PFSK-1 (cell line): ENCODE results near the gene NFIB.

Source experiments
- FOXP2 ChIP-seq: optimal IDR thresholded peaks from 2 replicates; pipeline ENCODE3; 2011; ENCODE audit warnings: borderline replicate concordance, control low read depth, inconsistent platforms; ENCODE audit not compliant: insufficient read depth; ENCODE audit errors: extremely low read length, extremely low read depth
- POLR2AphosphoS5 ChIP-seq: IDR thresholded peaks from 2 replicates; pipeline ENCODE4 v1.6.1; 2012; ENCODE audit warnings: low read depth, mild to moderate bottlenecking, control low read depth, low read length, moderate library complexity
- SIN3A ChIP-seq: IDR thresholded peaks from 2 replicates; pipeline ENCODE4 v1.6.1; 2012; ENCODE audit warnings: mild to moderate bottlenecking, low read length, moderate library complexity, borderline replicate concordance; ENCODE audit not compliant: insufficient read depth
- TAF1 ChIP-seq: IDR thresholded peaks from 2 replicates; pipeline ENCODE4 v1.6.1; 2012; ENCODE audit warnings: low read length, control low read depth, borderline replicate concordance; ENCODE audit not compliant: insufficient read depth
- TF ChIP-seq, protein P1 (sequence below), 2 experiments: IDR thresholded peaks; 2 replicates each; pipeline versions ENCODE4 v1.6.1 to v1.8.0; 2011 to 2012; ENCODE audit warnings: low read depth in 2 of 2, low read length in 2 of 2, control low read depth in 1 of 2, inconsistent platforms in 1 of 2, mild to moderate bottlenecking in 1 of 2, moderate library complexity in 1 of 2; ENCODE audit not compliant: insufficient read depth in 1 of 2

NFIB gene

DNA sequence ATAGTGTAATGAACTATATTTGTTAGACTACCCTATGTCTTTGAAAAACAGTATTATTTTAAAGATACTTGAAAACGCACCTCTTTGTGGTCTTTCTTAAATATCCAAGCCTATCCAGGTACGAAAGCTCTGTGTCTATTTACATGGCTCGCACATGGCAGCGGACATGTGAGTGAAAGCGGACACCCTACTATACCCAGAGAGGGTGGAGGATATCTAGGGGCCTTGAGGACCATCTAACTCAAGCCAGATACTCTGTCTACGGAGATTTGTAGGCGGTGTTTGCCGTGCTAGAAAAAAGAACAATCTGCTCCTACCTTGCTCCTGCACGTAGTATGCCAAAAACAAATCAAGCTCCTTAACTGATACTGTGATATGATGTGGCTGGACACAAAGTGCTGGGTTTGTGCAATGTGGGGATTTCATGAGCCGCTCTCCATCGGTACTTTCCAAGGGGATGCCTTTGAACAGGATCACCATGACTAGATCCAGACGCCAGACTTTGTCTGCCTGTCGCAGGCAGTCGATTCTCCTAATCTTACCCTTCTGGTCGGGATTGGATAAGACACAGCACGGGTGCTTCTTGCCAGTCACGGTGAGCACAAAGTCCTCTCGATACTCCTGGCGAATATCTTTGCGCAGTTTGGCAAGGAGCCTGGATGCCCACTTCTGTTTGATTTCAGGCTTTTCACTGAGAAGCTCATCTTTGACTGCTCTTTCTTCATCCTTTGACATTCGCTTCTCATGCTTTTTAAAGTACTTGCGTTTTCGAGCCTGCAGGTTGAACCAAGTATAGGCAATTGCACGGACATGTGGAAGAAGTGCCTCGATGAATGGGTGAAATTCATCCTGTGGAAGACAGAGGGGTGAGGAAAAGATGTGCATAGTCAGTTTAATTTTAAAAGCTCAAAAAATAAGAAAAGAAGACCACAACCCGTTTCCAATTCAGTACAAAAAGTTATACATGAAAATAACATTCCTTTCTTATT lies 7.0 kb downstream of the NFIB start:
- TF ChIP-seq TAF1 = no peak
- TF ChIP-seq, protein P1, sequence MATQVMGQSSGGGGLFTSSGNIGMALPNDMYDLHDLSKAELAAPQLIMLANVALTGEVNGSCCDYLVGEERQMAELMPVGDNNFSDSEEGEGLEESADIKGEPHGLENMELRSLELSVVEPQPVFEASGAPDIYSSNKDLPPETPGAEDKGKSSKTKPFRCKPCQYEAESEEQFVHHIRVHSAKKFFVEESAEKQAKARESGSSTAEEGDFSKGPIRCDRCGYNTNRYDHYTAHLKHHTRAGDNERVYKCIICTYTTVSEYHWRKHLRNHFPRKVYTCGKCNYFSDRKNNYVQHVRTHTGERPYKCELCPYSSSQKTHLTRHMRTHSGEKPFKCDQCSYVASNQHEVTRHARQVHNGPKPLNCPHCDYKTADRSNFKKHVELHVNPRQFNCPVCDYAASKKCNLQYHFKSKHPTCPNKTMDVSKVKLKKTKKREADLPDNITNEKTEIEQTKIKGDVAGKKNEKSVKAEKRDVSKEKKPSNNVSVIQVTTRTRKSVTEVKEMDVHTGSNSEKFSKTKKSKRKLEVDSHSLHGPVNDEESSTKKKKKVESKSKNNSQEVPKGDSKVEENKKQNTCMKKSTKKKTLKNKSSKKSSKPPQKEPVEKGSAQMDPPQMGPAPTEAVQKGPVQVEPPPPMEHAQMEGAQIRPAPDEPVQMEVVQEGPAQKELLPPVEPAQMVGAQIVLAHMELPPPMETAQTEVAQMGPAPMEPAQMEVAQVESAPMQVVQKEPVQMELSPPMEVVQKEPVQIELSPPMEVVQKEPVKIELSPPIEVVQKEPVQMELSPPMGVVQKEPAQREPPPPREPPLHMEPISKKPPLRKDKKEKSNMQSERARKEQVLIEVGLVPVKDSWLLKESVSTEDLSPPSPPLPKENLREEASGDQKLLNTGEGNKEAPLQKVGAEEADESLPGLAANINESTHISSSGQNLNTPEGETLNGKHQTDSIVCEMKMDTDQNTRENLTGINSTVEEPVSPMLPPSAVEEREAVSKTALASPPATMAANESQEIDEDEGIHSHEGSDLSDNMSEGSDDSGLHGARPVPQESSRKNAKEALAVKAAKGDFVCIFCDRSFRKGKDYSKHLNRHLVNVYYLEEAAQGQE (IDR thresholded peaks at IDR 0.05; ENCODE audit: insufficient read depth in 1 of 2, low read depth in 2 of 2, low read length in 2 of 2) = no peak
- TF ChIP-seq POLR2AphosphoS5 = no peak
- no peak for TF ChIP-seq FOXP2
- TF ChIP-seq SIN3A = no peak

DNA sequence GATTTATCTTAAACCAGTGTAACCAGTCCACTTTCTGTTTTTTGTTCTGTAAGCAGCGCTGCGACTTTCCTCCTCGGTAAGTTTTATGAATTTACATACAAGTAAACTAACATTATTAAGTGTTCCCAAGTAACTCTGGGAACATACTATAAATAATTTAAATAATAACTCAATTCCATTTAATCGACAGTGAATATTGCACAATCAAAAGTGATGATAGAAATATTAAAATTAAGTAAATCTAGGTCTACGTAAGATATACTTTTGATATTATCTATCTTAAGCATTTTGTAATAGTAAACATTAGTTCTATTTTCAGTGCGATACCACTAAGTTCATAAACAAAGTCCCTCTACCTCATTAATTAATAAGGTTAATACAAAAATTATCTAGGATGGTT lies 7.8 kb downstream of the NFIB start:
- TF ChIP-seq FOXP2 (no peak), POLR2AphosphoS5 (no peak), TAF1 (no peak), SIN3A (no peak)
- TF ChIP-seq, protein P1 (IDR thresholded peaks at IDR 0.05; ENCODE audit: insufficient read depth in 1 of 2, low read depth in 2 of 2, low read length in 2 of 2) = no peak

DNA sequence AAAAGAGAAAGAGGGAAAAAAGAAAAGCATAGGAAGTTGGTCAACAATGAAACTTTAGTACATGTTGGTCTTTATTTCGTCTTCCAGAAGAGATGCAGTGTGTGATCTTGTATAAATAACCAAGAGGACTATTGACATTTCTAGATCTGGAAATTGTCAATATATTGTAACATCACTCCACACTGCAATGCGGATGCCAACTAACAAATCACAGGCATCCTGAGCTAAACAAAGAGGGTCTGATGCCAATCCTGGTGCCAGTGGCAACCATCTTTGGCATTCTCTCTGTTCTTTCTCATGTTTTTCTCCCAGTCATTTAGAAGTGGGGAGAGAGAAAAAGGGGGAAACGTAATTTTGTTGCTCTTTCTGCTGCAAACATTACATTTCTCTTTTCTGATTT lies 9.7 kb downstream of the NFIB start:
- TF ChIP-seq TAF1 = no peak
- TF ChIP-seq, protein P1 (IDR thresholded peaks at IDR 0.05; ENCODE audit: insufficient read depth in 1 of 2, low read depth in 2 of 2, low read length in 2 of 2) = no peak
- no peak for TF ChIP-seq POLR2AphosphoS5
- TF ChIP-seq SIN3A = no peak
- TF ChIP-seq FOXP2 = no peak

DNA sequence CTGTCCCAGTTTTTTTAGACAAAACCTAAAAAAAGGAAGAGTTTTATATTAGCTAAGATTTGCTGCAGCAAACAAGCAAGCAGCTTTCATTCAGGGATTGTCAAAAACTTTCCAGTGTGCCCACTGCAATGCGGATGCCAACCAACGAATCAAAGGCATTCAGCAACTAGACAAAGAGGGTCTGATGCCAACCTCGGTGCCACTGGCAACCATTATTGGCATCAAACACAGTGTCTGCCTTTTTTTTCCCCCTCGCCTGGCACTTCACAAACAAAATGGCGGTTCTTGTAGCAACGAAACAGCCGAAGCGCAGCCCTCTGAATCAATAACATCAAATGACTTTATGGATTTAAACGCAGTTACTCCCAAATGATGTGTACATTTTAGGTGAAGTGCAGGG lies 10.4 kb downstream of the NFIB start:
- TF ChIP-seq TAF1 = no peak
- TF ChIP-seq, protein P1 (IDR thresholded peaks at IDR 0.05; ENCODE audit: insufficient read depth in 1 of 2, low read depth in 2 of 2, low read length in 2 of 2) = no peak
- TF ChIP-seq SIN3A = no peak
- TF ChIP-seq FOXP2 = no peak
- TF ChIP-seq POLR2AphosphoS5 = no peak
